GM12873 (cell line): ENCODE measurements around the gene NXPE4.

Experiments used
- CTCF ChIP-seq: IDR thresholded peaks from 2 replicates; pipeline ENCODE4 v1.5.1; 2012; ENCODE audit warnings: low read depth, mild to moderate bottlenecking, moderate library complexity, low read length, control low read depth; ENCODE audit not compliant: insufficient read depth; ENCODE audit errors: missing control alignments

NXPE4 gene

DNA sequence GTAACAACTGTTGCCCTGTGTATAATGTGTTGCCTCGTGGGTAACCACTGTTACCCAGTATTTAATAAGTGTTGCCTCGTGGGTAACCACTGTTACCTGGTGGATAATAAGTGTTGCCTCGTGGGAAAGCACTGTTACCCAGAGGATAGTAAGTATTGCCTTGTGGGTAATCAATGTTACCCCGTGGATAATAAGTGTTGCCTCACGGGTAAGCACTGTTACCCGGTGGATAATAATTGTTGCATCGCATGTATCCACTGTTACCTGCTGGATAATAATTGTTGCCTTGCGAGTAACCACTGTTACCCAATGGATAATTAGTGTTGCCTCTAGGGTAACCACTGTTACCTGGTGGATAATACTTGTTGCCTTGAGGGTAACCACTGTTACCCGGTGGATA, 17.1 kb upstream of the NXPE4 start:
- TF ChIP-seq CTCF = no peak

DNA sequence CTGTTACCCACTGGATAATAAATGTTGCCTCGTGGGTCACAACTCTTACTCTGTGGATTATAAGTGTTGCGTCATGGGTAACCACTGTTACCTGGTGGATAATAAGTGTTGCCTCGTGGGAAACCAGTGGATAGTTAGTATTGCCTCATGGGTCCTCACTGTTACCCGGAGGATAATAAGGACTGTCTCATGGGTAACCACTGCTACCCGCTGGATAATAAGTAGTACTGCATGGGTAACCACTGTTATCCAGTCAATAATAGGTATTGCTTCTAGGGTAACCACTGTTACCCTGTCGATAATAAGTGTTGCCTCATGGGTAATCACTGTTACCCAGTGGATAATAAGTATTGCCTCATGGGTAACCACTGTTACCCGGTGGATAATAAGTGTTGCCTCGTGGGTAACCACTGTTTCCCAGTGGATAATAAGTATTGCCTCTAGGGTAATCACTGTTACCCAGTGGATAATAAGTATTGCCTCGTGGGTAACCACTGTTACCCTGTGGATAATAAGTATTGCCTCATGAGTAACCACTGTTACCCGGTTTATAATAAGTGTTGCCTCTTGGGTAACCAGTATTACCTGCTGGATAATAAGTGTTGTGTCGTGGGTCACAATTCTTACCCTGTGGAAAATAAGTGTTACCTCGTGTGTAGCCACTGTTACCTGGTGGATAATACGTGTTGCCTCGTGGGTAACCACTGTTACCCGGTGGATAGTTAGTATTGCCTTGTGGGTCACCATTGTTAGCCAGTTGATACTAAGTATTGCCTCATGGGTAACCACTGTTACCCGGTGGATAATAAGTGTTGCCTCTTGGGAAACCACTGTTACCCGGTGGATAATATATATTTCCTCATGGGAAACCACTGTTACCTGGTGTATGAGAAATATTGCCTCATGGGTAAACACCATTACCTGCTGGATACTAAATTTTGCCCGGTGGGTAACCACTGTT, 15.7 kb upstream of the NXPE4 start:
- no peak for TF ChIP-seq CTCF

- TF ChIP-seq CTCF = no peak
Measured at GRCh38 chr11:114610550-114610949, 15.0 kb upstream of the NXPE4 start.

GRCh38 chr11:114609429-114609828, 13.8 kb upstream of the NXPE4 start:
- no peak for TF ChIP-seq CTCF

DNA sequence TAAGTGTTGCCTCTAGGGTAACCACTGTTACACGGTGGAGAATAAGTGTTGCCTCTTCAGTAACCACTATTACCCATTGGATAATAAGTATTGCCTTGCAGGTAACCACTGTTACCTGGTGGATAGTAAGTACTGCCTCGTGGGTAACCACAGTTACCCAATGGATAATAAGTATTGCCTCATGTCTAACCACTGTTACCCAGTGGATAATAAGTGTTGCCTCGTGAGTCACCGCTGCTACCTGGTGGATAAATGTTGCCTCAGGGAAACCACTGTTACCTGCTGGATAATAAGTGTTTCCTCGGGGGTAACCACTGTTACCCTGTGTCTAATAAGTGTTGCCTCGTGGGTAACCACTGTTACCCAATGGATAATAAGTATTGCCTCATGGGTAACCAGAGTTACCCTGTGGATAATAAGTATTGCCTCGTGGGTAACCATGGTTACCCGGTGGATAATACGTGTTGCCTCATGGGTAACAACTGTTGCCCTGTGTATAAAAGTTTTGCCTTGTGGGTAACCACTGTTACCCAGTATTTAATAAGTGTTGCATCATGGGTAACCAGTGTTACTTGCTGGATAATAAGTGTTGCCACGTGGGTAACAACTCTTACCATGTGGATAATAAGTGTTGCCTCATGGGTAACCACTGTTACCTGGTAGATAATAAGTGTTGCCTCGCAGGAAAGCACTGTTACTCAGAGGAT, 12.3 kb upstream of the NXPE4 start:
- no peak for TF ChIP-seq CTCF

GRCh38 chr11:114606003-114606801, 10.6 kb upstream of the NXPE4 start:
- no peak for TF ChIP-seq CTCF
